ENCODE data around the gene AP5Z1. TPM values are rescaled to one million over a fixed set of nuclear protein-coding genes. Genes with fewer than 3 reads are reported as not detected.

AP5Z1 gene
- total and polyA plus RNA-seq, 2 donors (not counting 1 experiment from before 2014, with no cell fraction given): 99.7 to 113 TPM

DNA sequence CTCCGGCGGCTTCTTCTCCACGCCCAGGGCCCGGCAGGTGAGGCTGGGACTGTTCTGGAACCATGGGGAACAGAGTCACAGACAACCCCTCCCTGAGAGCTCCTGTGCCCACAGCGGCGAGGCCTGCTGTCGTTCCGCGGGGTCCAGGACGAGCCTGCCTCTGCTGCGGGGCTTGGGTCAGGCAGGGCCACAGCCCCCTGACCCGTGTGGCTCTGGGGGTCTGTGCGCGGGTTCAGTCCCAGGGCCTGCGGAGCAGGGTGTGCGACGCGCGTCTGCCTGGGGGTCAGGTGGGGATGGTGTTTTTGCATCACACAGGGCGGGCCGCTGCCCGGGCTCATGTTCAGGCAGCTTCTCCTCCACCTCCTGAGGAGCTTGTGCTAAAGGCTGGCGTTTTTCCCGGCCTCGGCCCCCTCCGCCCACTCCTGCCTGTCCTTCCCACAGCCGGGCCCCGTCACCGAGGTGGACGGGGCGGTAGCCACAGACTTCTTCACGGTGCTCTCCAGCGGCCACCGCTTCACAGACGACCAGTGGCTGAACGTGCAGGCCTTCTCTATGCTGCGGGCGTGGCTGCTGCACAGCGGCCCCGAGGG, 8.4 kb downstream of the AP5Z1 start:
- Histone ChIP-seq H3K27ac (ENCODE audit: low read length in 2 of 2) (no peak overlapping the region), H4K20me1 (ENCODE audit: control insufficient read depth, insufficient read depth, low read length, poor library complexity, severe bottlenecking) (peaks cover 66% of the 10 kb centered on the region), H2AFZ (ENCODE audit: insufficient read depth, low read depth, low read length, poor library complexity, severe bottlenecking) (no peak overlapping the region), H3K4me2 (replicated peaks; ENCODE audit: low read depth, low read length, poor library complexity, severe bottlenecking) (no peak overlapping the region), H3K27me3 (replicated peaks in 1 of 4; ENCODE audit: control extremely low read depth in 1 of 4, control insufficient read depth in 3 of 4, insufficient read depth in 4 of 4, low read length in 3 of 4) (no peaks in the 10 kb centered on the region), H3K9me3 (ENCODE audit: control extremely low read depth in 1 of 3, control insufficient read depth in 2 of 3, insufficient read depth in 1 of 3, low read length in 2 of 3) (no peaks in the 10 kb centered on the region), H3K9ac (ENCODE audit: low read length) (no peak overlapping the region), H3K4me3 (ENCODE audit: control extremely low read depth in 1 of 5, extremely low read depth in 1 of 5, insufficient read depth in 1 of 5, low read depth in 2 of 5, low read length in 4 of 5) (no peak overlapping the region), H3K4me1 (ENCODE audit: control insufficient read depth in 2 of 2, insufficient read depth in 2 of 2, low read length in 2 of 2) (no peaks in the 10 kb centered on the region), H3K79me2 (ENCODE audit: control insufficient read depth, insufficient read depth, low read length) (peaks cover 35% of the 10 kb centered on the region), H3K36me3 (replicated peaks in 1 of 2; ENCODE audit: control extremely low read depth in 1 of 2, control insufficient read depth in 1 of 2, extremely low read depth in 1 of 2, insufficient read depth in 2 of 2, low read length in 1 of 2) (peaks cover 8 to 67% of the 10 kb centered on the region in 2 experiments)
- no peak overlapping the region for H3K4me3 Mint-ChIP-seq
- H3K27me3 Mint-ChIP-seq: no peaks in the 10 kb centered on the region
- no peak overlapping the region for H3K27ac Mint-ChIP-seq
- H3K9me3 Mint-ChIP-seq (ENCODE audit: insufficient read depth): no peaks in the 10 kb centered on the region
- ChIA-PET POLR2A (no interaction called here), CTCF (no interaction called here)
- DNase-seq (no peak), ATAC-seq (ENCODE audit: low read depth) (no peak)
- intact Hi-C loops (cut with micrococcal nuclease): no loop called here
- WGBS (ENCODE audit: insufficient coverage): 98% methylated on average over 38 of the region's 40 CpGs
- TF ChIP-seq CTCF (IDR thresholded peaks at IDR 0.05): no peak
- TF ChIP-seq EZH2 (IDR thresholded peaks at IDR 0.05; ENCODE audit: borderline replicate concordance, insufficient read depth, low read depth, low read length, poor library complexity, severe bottlenecking): no peak
- peaks cover 2% of the 10 kb centered on the region for H3K4me1 Mint-ChIP-seq

- Histone ChIP-seq H3K4me2 (replicated peaks; ENCODE audit: low read depth, low read length, poor library complexity, severe bottlenecking) (no peak overlapping the region), H3K4me3 (ENCODE audit: control extremely low read depth in 1 of 5, extremely low read depth in 1 of 5, insufficient read depth in 1 of 5, low read depth in 2 of 5, low read length in 4 of 5) (no peak overlapping the region), H3K79me2 (ENCODE audit: control insufficient read depth, insufficient read depth, low read length) (peaks cover 30% of the 10 kb centered on the region), H4K20me1 (ENCODE audit: control insufficient read depth, insufficient read depth, low read length, poor library complexity, severe bottlenecking) (peaks cover 62% of the 10 kb centered on the region), H3K36me3 (replicated peaks in 1 of 2; ENCODE audit: control extremely low read depth in 1 of 2, control insufficient read depth in 1 of 2, extremely low read depth in 1 of 2, insufficient read depth in 2 of 2, low read length in 1 of 2) (peaks cover 8 to 72% of the 10 kb centered on the region in 2 experiments), H3K27me3 (replicated peaks in 1 of 4; ENCODE audit: control extremely low read depth in 1 of 4, control insufficient read depth in 3 of 4, insufficient read depth in 4 of 4, low read length in 3 of 4) (no peaks in the 10 kb centered on the region), H3K9me3 (ENCODE audit: control extremely low read depth in 1 of 3, control insufficient read depth in 2 of 3, insufficient read depth in 1 of 3, low read length in 2 of 3) (no peaks in the 10 kb centered on the region), H3K27ac (ENCODE audit: low read length in 2 of 2) (no peak overlapping the region), H3K4me1 (ENCODE audit: control insufficient read depth in 2 of 2, insufficient read depth in 2 of 2, low read length in 2 of 2) (no peaks in the 10 kb centered on the region), H2AFZ (ENCODE audit: insufficient read depth, low read depth, low read length, poor library complexity, severe bottlenecking) (no peak overlapping the region), H3K9ac (ENCODE audit: low read length) (no peak overlapping the region)
- H3K9me3 Mint-ChIP-seq (ENCODE audit: insufficient read depth): no peaks in the 10 kb centered on the region
- no peak for DNase-seq
- TF ChIP-seq EZH2 (IDR thresholded peaks at IDR 0.05; ENCODE audit: borderline replicate concordance, insufficient read depth, low read depth, low read length, poor library complexity, severe bottlenecking): no peak
- no peak for TF ChIP-seq CTCF (IDR thresholded peaks at IDR 0.05)
- no peak overlapping the region for H3K4me3 Mint-ChIP-seq
- H3K27me3 Mint-ChIP-seq: no peaks in the 10 kb centered on the region
- POLR2A ChIA-PET: no interaction called here
- 97% methylated on average over 19 of the region's 19 CpGs for WGBS (ENCODE audit: insufficient coverage)
- H3K4me1 Mint-ChIP-seq: peaks cover 2% of the 10 kb centered on the region
- intact Hi-C loops (cut with micrococcal nuclease): no loop called here
- no peak overlapping the region for H3K27ac Mint-ChIP-seq
- no peak for ATAC-seq (ENCODE audit: low read depth)
- CTCF ChIA-PET: no interaction called here
Measured at GRCh38 chr7:4784799-4785198, 9.4 kb downstream of the AP5Z1 start.

All from B cell (primary cell).